SH-SY5Y (cell line): ENCODE results near the gene CNIH4.

ENCODE experiments used
- GATA2 ChIP-seq: IDR thresholded peaks from 2 replicates; pipeline ENCODE4 v1.6.1; 2011; ENCODE audit warnings: mild to moderate bottlenecking, low read depth, low read length
- GATA3 ChIP-seq: IDR thresholded peaks from 2 replicates; pipeline ENCODE4 v1.6.1; 2011; ENCODE audit warnings: low read depth, mild to moderate bottlenecking, low read length, moderate library complexity

GRCh38 chr1:224402472-224403036 lies 45.9 kb downstream of the CNIH4 start:
- TF ChIP-seq GATA3 (no peak), GATA2 (no peak)
